Adrenal gland (tissue), 5 donors: ENCODE measurements around the gene TIMM21.

Experiments used
- POLR2A ChIP-seq, 2 donors: fragments of 450-650 bp; IDR thresholded peaks; one replicate each; pipeline ENCODE4 v1.6.1; 2017; ENCODE audit warnings: antibody characterized with exemption in 2 of 2, mild to moderate bottlenecking in 2 of 2, moderate library complexity in 1 of 2
- TF ChIP-seq, protein P1 (sequence below), 6 experiments: fragments of 450-650 bp in 4 of 6; fragments of 200-600 bp in 2 of 6; sonication (generic) in 1 of 6; IDR thresholded peaks; 1 replicate in 5 of 6; 2 replicates in 1 of 6; pipeline versions ENCODE4 v1.5.1 to v1.8.0; 2016 to 2021; ENCODE audit warnings: antibody characterized with exemption in 6 of 6, mild to moderate bottlenecking in 2 of 6, moderate library complexity in 1 of 6
- donor health status: DM: no; HTN: no; CAD: no.

DNA sequence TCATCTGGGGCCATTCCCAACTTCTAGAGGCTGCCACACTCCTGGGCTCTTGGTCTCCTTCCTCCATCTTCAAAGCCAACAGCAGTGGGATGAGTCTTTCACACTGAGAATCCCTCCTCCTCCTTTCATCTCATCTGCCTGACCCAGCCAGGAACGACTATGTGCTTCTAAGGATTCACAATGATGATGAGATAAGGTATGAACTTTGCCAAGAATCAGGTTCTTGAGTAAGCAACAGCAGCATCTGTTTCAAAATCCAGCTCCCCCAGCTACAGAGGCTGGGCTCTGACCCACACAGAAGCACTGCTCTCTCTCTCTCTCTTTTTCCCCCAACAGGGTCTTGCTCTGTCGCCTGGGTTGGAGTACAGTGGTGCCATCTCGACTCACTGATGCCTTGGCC lies 46.4 kb downstream of the TIMM21 start:
- no peak for TF ChIP-seq POLR2A (IDR thresholded peaks at IDR 0.05)
- TF ChIP-seq, protein P1, sequence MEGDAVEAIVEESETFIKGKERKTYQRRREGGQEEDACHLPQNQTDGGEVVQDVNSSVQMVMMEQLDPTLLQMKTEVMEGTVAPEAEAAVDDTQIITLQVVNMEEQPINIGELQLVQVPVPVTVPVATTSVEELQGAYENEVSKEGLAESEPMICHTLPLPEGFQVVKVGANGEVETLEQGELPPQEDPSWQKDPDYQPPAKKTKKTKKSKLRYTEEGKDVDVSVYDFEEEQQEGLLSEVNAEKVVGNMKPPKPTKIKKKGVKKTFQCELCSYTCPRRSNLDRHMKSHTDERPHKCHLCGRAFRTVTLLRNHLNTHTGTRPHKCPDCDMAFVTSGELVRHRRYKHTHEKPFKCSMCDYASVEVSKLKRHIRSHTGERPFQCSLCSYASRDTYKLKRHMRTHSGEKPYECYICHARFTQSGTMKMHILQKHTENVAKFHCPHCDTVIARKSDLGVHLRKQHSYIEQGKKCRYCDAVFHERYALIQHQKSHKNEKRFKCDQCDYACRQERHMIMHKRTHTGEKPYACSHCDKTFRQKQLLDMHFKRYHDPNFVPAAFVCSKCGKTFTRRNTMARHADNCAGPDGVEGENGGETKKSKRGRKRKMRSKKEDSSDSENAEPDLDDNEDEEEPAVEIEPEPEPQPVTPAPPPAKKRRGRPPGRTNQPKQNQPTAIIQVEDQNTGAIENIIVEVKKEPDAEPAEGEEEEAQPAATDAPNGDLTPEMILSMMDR (IDR thresholded peaks at IDR 0.05): no peak
